Prostate gland (tissue), 2 donors: ENCODE data around the gene KDM5D.

Source experiments
- CTCF ChIP-seq, 4 experiments: fragments of 200-600 bp in 2 of 4; fragments of 450-650 bp in 2 of 4; sonication (generic) in 2 of 4; IDR thresholded peaks; 1 replicate in 3 of 4; 2 replicates in 1 of 4; pipeline ENCODE4 v1.5.1; 2016 to 2019; ENCODE audit warnings: antibody characterized with exemption in 4 of 4, mild to moderate bottlenecking in 2 of 4, moderate library complexity in 2 of 4
- POLR2AphosphoS5 ChIP-seq: sonication (generic); formaldehyde crosslinking; IDR thresholded peaks from one replicate; pipeline ENCODE4 v1.6.1; 2017; ENCODE audit warnings: antibody characterized with exemption

DNA sequence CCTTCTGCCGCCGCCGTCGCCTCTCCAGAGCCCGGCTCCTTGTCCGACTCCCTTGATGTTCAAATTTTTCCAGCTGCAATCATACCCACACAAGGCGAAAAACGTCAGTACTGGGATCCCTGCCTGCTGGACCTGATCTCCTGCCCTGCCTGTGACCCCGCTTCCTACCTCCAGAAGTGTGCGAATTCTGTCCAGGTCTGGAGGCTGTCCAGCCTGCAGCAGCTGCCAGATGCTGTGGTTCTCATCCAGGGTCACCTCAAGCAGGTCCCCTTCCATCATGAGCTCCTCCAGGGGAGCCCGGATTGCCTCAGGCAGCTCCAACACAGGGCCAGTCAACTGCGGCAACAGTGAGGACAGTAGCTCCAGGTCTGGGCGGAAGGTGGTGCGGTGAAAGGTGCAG lies 38.3 kb downstream of the KDM5D start:
- TF ChIP-seq CTCF (IDR thresholded peaks at IDR 0.05) (no peak), POLR2AphosphoS5 (no peak)
